T-cell (primary cell): ENCODE results near the gene SP100. TPM values are rescaled to one million over a fixed set of nuclear protein-coding genes. Genes with fewer than 3 reads are reported as not detected.

Experiments used
- ATAC-seq, 4 experiments: fragments of 200-7000 bp in 3 of 4; fragments of 150-1000 bp in 1 of 4; cut with Tn5 transposase; replicated peaks in 1 of 4; 1 replicate in 3 of 4; 2 replicates in 1 of 4; pipeline ENCODE4 v1.10.0; 2021; ENCODE audit warnings: moderate library complexity in 3 of 4, mild to moderate bottlenecking in 2 of 4, moderate number of reproducible peaks in 1 of 4
- CTCF ChIA-PET, 2 donors: fragments of 300-600 bp; sonication (Branson Sonifier 250); formaldehyde crosslinking; loops; one replicate each; lab custom pipeline; 2022; ENCODE audit warnings: antibody characterized with exemption in 2 of 2; lab: Charles Lee
- POLR2A ChIA-PET, 2 donors: fragments of 300-600 bp; sonication (Branson Sonifier 250); formaldehyde crosslinking; loops; one replicate each; lab custom pipeline; 2022; ENCODE audit warnings: antibody characterized with exemption in 2 of 2; lab: Charles Lee
- DNase-seq, 35 experiments: peaks; one replicate each; pipeline versions ENCODE4 v3.0.0 to v3.0.0-alpha.2; 2013 to 2023
- H3K27ac ChIP-seq: one replicate; pipeline ENCODE4 v1.5.1; 2013; ENCODE audit warnings: low read length
- H3K27me3 ChIP-seq, 2 experiments: replicated peaks in 1 of 2; 1 replicate in 1 of 2; 2 replicates in 1 of 2; pipeline versions ENCODE4 v1.6.1 to v1.7.0; 2013; ENCODE audit warnings: low read length in 1 of 2, mixed read lengths in 1 of 2; ENCODE audit not compliant: control insufficient read depth in 2 of 2, insufficient read depth in 2 of 2; ENCODE audit errors: extremely low read depth in 1 of 2
- H3K36me3 ChIP-seq, 2 donors: 1 replicate in 1 of 2; 2 replicates in 1 of 2; pipeline versions ENCODE4 v1.6.1 to v1.7.0; 2013; ENCODE audit warnings: low read length in 1 of 2; ENCODE audit not compliant: control insufficient read depth in 2 of 2, insufficient read depth in 1 of 2; ENCODE audit errors: extremely low read depth in 1 of 2
- H3K4me1 ChIP-seq, 2 experiments: 1 replicate in 1 of 2; 2 replicates in 1 of 2; pipeline versions ENCODE4 v1.6.1 to v1.7.0; 2013; ENCODE audit warnings: low read length in 2 of 2, mixed read lengths in 1 of 2; ENCODE audit not compliant: insufficient read depth in 2 of 2, control insufficient read depth in 1 of 2; ENCODE audit errors: extremely low read depth in 1 of 2
- H3K4me3 ChIP-seq, 2 donors: 1 replicate in 1 of 2; 2 replicates in 1 of 2; pipeline versions ENCODE4 v1.5.1 to v1.7.0; 2013; ENCODE audit warnings: mild to moderate bottlenecking in 2 of 2, low read length in 1 of 2, moderate library complexity in 1 of 2; ENCODE audit not compliant: control insufficient read depth in 1 of 2; ENCODE audit errors: extremely low read depth in 1 of 2
- H3K9me3 ChIP-seq: 2 replicates; pipeline ENCODE4 v1.7.0; 2013
- H3K27ac Mint-ChIP-seq, 2 donors: one replicate each; pipeline ENCODE4 v1.8.0; 2020 to 2021; ENCODE audit warnings: mild to moderate bottlenecking in 2 of 2, mixed read lengths in 2 of 2
- H3K27me3 Mint-ChIP-seq, 2 donors: one replicate each; pipeline ENCODE4 v1.8.0; 2021 to 2022; ENCODE audit warnings: mixed read lengths in 2 of 2
- H3K36me3 Mint-ChIP-seq: one replicate; pipeline ENCODE4 v1.8.0; 2021; ENCODE audit warnings: mixed read lengths
- H3K4me1 Mint-ChIP-seq, 3 donors: one replicate each; pipeline ENCODE4 v1.8.0; 2020 to 2022; ENCODE audit warnings: mixed read lengths in 3 of 3, mild to moderate bottlenecking in 1 of 3
- H3K4me3 Mint-ChIP-seq, 3 donors: one replicate each; pipeline ENCODE4 v1.8.0; 2020 to 2022; ENCODE audit warnings: mild to moderate bottlenecking in 3 of 3, mixed read lengths in 3 of 3, moderate library complexity in 3 of 3
- H3K9me3 Mint-ChIP-seq, 3 donors: one replicate each; pipeline ENCODE4 v1.8.0; 2020 to 2022; ENCODE audit warnings: mixed read lengths in 3 of 3
- WGBS: methylation state at CpG from one replicate; pipeline ENCODE4 v1.1.5; 2013; ENCODE audit warnings: missing lambda C conversion rate; ENCODE audit not compliant: insufficient coverage; 5-methylcytosine and 5-hydroxymethylcytosine counted together
- total RNA-seq, 35 experiments: library from RNA in 6 of 35; stranded (reverse) in 6 of 35; fragments of 120-200 nt in 1 of 35; gene quantifications; one replicate each; pipeline versions ENCODE4 v1.2.1 to v1.2.4 and lab custom pipeline; 2013 to 2026

Gene SP100
- total RNA-seq, 5 donors from 2014 or later (not counting 1 experiment from before 2014, with no cell fraction given) = 188 to 271 (median 217) TPM

DNA sequence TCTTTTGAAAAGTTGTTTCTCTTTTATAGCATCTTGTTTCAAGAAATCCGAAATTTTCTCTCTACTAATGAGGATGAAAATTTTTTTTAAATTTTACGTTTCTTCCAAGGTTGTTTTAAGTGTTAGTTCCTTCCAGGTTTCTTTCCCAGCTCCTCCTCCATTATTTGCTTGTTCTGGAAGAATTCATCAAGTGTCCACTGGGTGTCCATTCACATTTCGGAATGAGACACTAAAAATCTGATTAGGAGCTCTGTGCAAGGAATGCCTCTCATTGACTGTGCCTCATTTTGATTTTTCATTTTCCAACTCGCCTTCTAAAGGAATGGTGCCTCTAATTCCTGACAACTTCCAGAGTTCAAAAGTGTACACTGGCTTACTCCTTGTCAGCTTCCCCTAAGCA lies 6.1 kb downstream of the SP100 start:
- H3K9me3 Mint-ChIP-seq = no peaks in the 10 kb centered on the region
- 100% methylated on average over 2 of the region's 4 CpGs for WGBS
- ATAC-seq (no peak), DNase-seq (no peak)
- H3K36me3 Mint-ChIP-seq = peaks cover 68% of the 10 kb centered on the region
- H3K4me1 ChIP-seq = peaks cover 33 to 57% of the 10 kb centered on the region in 2 experiments
- H3K36me3 ChIP-seq = peaks cover 0 to 20% of the 10 kb centered on the region in 2 donors
- H3K4me1 Mint-ChIP-seq = peaks cover 90 to 100% (median 92%) of the 10 kb centered on the region in 3 donors
- no peaks in the 10 kb centered on the region for H3K9me3 ChIP-seq
- CTCF ChIA-PET = interaction anchor here in 1 of 2 donors (0.6 kb wide), 1 partner anchor 196 kb away, joined by 5 read pairs; no protein-coding TSS in a partner anchor
- H3K27me3 ChIP-seq = no peaks in the 10 kb centered on the region
- no peak overlapping the region for H3K27ac ChIP-seq
- POLR2A ChIA-PET = interaction anchor here in 1 of 2 donors (0.6 kb wide), 1 partner anchor 126 kb away, joined by 3 read pairs; no protein-coding TSS in a partner anchor
- H3K4me3 ChIP-seq = no peak overlapping the region
- H3K27ac Mint-ChIP-seq = peak overlapping the region; percentile 19 to 73
- peak overlapping the region; percentile 38 to 91 (median 58) for H3K4me3 Mint-ChIP-seq
- H3K27me3 Mint-ChIP-seq = no peaks in the 10 kb centered on the region

DNA sequence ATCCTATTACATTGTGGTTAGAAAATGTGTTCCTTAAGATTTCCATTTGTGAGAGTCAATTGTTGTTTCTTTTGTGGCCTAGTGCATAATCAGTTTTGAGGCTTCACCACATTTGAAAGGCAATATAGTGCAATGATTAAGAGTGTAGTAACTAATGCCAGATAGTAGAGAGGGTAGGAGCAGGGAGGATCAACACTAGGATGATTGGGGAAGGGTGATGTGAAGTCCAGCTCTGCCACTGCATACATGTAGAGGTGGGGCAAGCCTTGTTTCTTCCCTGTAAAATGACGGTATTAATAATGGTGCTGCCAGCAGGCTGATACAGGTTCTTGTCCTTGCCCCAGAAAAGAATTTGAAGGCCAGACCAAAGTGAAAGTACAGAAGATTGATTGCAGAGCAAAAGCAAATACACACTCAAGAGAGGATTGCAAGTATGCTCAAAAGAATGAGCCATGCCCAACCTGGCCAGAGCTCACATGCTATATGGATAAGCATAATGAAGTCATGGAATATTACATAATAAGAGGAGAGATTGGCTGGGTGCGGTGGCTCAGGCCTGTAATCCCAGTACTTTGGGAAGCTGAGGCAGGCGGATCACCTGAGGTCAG lies 8.0 kb downstream of the SP100 start:
- Histone ChIP-seq H3K36me3 (peaks cover 0 to 31% of the 10 kb centered on the region in 2 donors), H3K27ac (peak overlapping the region; percentile 0), H3K4me1 (peaks cover 26 to 46% of the 10 kb centered on the region in 2 experiments), H3K27me3 (no peaks in the 10 kb centered on the region), H3K4me3 (no peak overlapping the region), H3K9me3 (no peaks in the 10 kb centered on the region)
- CTCF ChIA-PET = interaction anchor here in 1 of 2 donors (0.5 kb wide), 2 partner anchors 12 to 13 kb away, joined by 3 to 6 read pairs; no protein-coding TSS in a partner anchor
- peak in 2 of 4 experiments; percentile 29 to 40 for ATAC-seq
- Mint-ChIP-seq H3K27ac (peak overlapping the region; percentile 83 to 84), H3K4me1 (peaks cover 86 to 90% (median 86%) of the 10 kb centered on the region in 3 donors), H3K9me3 (peaks cover 0 to 2% (median under 1%) of the 10 kb centered on the region in 3 donors), H3K4me3 (peak overlapping the region; percentile 35 to 91 (median 52)), H3K27me3 (no peaks in the 10 kb centered on the region), H3K36me3 (peaks cover 70% of the 10 kb centered on the region)
- 92% methylated on average over 2 of the region's 3 CpGs for WGBS
- POLR2A ChIA-PET = no interaction called here
- DNase-seq = no peak

DNA sequence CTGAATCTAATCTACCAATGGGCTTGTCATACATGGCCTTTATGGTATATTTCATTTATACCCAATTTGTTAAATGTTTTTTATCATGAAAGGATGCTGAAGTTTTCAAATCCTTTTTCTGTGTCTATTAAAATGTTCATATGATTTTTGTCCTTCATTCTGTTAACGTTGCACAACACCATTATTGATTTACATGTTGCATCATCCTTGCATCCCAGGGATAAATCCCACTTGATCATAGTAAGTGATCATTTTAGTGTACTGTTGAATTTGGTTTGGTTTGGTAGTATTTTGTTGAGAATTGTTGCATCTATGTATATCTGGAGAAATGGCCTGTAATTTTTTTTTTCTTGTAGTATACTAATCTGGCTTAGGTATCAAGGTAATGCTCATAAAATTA lies 9.4 kb downstream of the SP100 start:
- no peak overlapping the region for H3K4me3 ChIP-seq
- Mint-ChIP-seq H3K36me3 (peaks cover 79% of the 10 kb centered on the region), H3K27ac (peak overlapping the region; percentile 63 to 67), H3K4me3 (peak overlapping the region; percentile 3 to 91 (median 10)), H3K9me3 (peaks cover 0 to 8% (median 6%) of the 10 kb centered on the region in 3 donors), H3K27me3 (no peaks in the 10 kb centered on the region), H3K4me1 (peaks cover 84 to 88% (median 84%) of the 10 kb centered on the region in 3 donors)
- DNase-seq (no peak), ATAC-seq (no peak)
- H3K9me3 ChIP-seq = no peaks in the 10 kb centered on the region
- H3K27me3 ChIP-seq = no peaks in the 10 kb centered on the region
- no CpG with 5 or more reads among the region's 1 CpG for WGBS
- peaks cover 0 to 32% of the 10 kb centered on the region in 2 donors for H3K36me3 ChIP-seq
- ChIA-PET CTCF (no interaction called here), POLR2A (no interaction called here)
- H3K27ac ChIP-seq = no peak overlapping the region
- peaks cover 24 to 40% of the 10 kb centered on the region in 2 experiments for H3K4me1 ChIP-seq

DNA sequence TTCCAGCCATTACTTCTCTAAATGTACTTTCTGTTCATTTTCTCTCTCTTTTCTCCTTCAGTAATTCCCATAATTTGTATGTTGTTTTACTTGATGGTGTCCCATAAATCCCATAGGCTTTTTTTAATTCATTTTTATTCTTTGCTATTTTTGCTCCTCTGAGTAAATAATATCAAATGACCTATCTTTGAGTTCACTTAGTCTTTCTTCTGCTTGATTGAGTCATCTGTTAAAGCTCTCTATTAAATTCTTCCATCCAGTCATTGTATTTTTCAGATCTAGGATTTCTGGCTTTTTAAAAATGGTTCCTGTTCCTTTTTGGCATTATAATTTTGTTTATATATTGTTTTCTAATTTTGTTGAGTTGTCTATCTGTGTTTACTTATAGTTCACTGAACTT lies 13.5 kb downstream of the SP100 start:
- H3K9me3 ChIP-seq = peaks cover 4% of the 10 kb centered on the region
- CTCF ChIA-PET = no interaction called here
- peaks cover 22 to 24% of the 10 kb centered on the region in 2 experiments for H3K4me1 ChIP-seq
- H3K9me3 Mint-ChIP-seq = peaks cover 0 to 14% (median 6%) of the 10 kb centered on the region in 3 donors
- DNase-seq (no peak), ATAC-seq (no peak)
- POLR2A ChIA-PET = no interaction called here
- H3K27me3 Mint-ChIP-seq = no peaks in the 10 kb centered on the region
- no peak overlapping the region for H3K4me3 ChIP-seq
- H3K27me3 ChIP-seq = no peaks in the 10 kb centered on the region
- no peak overlapping the region for H3K27ac ChIP-seq
- peak overlapping the region in 1 of 2 donors; percentile 12 for H3K27ac Mint-ChIP-seq
- peaks cover 77 to 80% (median 78%) of the 10 kb centered on the region in 3 donors for H3K4me1 Mint-ChIP-seq
- H3K36me3 ChIP-seq = peaks cover 0 to 24% of the 10 kb centered on the region in 2 donors
- H3K4me3 Mint-ChIP-seq = peak overlapping the region in 2 of 3 donors; percentile 13 to 62
- peaks cover 79% of the 10 kb centered on the region for H3K36me3 Mint-ChIP-seq

DNA sequence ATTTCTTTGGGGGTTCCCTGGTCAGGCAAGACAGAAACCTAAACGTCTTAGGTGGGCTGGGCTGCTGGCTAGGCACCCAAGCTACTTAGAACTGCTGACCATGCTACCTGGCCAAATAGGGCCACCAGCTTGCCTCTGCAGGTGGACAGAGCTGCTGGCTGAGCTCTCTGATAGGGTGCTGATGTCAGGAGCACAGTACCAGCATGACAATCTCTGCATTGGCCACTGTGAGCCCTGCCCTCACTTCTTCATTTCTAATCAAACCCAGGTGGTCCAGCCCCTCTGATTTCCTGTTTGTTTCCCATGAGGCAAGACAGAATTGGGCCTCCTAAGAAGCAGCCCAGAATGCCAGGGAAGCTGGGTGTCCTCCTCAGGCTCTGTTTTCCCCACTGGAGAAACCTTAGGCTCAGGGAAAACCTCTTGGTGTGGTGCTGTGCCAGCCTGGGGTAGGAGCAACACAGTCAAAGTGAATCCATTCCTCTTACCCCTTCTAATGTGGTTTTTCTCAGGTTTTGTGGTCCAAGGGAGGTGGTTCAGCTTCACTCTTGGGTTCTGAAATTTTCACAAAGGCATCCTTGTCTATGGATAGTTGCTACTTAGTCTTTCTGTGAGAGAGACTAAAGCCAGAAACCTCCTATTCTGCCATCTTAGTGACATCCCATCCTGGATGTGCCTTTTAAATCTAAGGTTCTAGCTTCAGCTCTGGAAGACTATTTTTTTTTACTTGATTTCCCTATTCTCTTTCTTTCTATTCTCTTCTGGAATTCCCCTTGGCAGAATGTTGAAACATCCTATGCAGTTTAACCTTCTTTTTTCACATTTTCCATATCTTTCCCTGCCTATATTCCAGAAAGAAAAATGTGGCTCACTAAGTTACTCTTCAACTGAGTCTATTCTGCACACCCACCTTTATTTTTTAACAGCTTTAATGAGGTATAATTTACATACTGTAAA lies 15.2 kb downstream of the SP100 start:
- no peaks in the 10 kb centered on the region for H3K27me3 ChIP-seq
- peaks cover 10 to 20% of the 10 kb centered on the region in 2 experiments for H3K4me1 ChIP-seq
- H3K36me3 ChIP-seq = peaks cover 0 to 26% of the 10 kb centered on the region in 2 donors
- Mint-ChIP-seq H3K9me3 (peaks cover under 1 to 18% (median 10%) of the 10 kb centered on the region in 3 donors), H3K36me3 (peaks cover 78% of the 10 kb centered on the region), H3K27me3 (no peaks in the 10 kb centered on the region), H3K4me3 (peak overlapping the region; percentile 6 to 62 (median 28)), H3K4me1 (peaks cover 68 to 72% (median 71%) of the 10 kb centered on the region in 3 donors), H3K27ac (peak overlapping the region; percentile 40 to 85)
- peak in 1 of 35 experiments; percentile 45 for DNase-seq
- no peak overlapping the region for H3K4me3 ChIP-seq
- ChIA-PET CTCF (interaction anchor here in 1 of 2 donors (0.6 to 0.9 kb wide), 2 partner anchors 9 to 368 kb away, joined by 3 read pairs; no protein-coding TSS in a partner anchor), POLR2A (no interaction called here)
- H3K27ac ChIP-seq = peak overlapping the region; percentile 10
- peaks cover 4% of the 10 kb centered on the region for H3K9me3 ChIP-seq
- peak; percentile 31 to 77 (median 56) for ATAC-seq
- WGBS = 60% methylated on average over 1 of the region's 1 CpG
